SK-N-DZ (cell line): ENCODE results near the gene PI4KB. TPM values are rescaled to one million over a fixed set of nuclear protein-coding genes. Genes with fewer than 3 reads are reported as not detected.
A peak's percentile ranks its signal among the peaks of the same experiment; 100 is the strongest.
"Not testable (repeated sequence)": the region's sequence is repeated elsewhere in the genome, so short reads cannot be mapped to it uniquely, and the experiment has no call there.

Experiments used
- DNase-seq: peaks from one replicate; pipeline ENCODE4 v3.0.0-alpha.2; 2015; ENCODE audit warnings: low spot score
- polyA plus RNA-seq, 2 experiments: library from polyadenylated mRNA; depleted of rRNA; stranded (reverse); fragments of >200 nt; gene quantifications; 2 replicates each; pipeline ENCODE4 v1.2.3, GENCODE V29; 2014

The PI4KB gene
- polyA plus RNA-seq (2014; cell fraction: cytosol; rRNA removed): 20.2 and 33.5 TPM in 2 replicates
- polyA plus RNA-seq (2014; cell fraction: nucleus; rRNA removed): 22.5 and 44.0 TPM in 2 replicates

GRCh38 chr1:151327223-151327902 lies at the start of gene PI4KB:
PI4KB (minus strand) TSS chr1:151327416; CDS start chr1:151316481, 10,935 bp downstream.
- peak; percentile 100 for DNase-seq

GRCh38 chr1:151373196-151373595 lies 46.0 kb upstream of the PI4KB start:
- no peak for DNase-seq

GRCh38 chr1:151372058-151372934 lies 45.1 kb upstream of the PI4KB start, which contains the start of gene SELENBP1:
SELENBP1 (minus strand) TSS chr1:151372705; CDS start chr1:151372641, 64 bp downstream.
- DNase-seq: peak; percentile 57

GRCh38 chr1:151371370-151372057 lies 44.3 kb upstream of the PI4KB start:
- DNase-seq: no peak

GRCh38 chr1:151370211-151370911 lies 43.1 kb upstream of the PI4KB start:
- no peak for DNase-seq

- DNase-seq: no peak
These were observed 42.4 kb upstream of the PI4KB start for GRCh38 chr1:151369621-151370048.

GRCh38 chr1:151369302-151369610 lies 42.0 kb upstream of the PI4KB start:
- no peak for DNase-seq

GRCh38 chr1:151368393-151369301 lies 41.4 kb upstream of the PI4KB start:
- DNase-seq: no peak

GRCh38 chr1:151367658-151368392 lies 40.6 kb upstream of the PI4KB start:
- no peak for DNase-seq

- no peak for DNase-seq
These were observed 37.8 kb upstream of the PI4KB start for GRCh38 chr1:151364996-151365395.

- no peak for DNase-seq
These were observed 35.3 kb upstream of the PI4KB start for GRCh38 chr1:151362308-151363155.

GRCh38 chr1:151361883-151362282 lies 34.7 kb upstream of the PI4KB start:
- DNase-seq: no peak

GRCh38 chr1:151356696-151357095 lies 29.5 kb upstream of the PI4KB start:
- no peak for DNase-seq

GRCh38 chr1:151352021-151352718 lies 25.0 kb upstream of the PI4KB start:
- no peak for DNase-seq

- not testable (repeated sequence) for DNase-seq
These were observed 23.1 kb upstream of the PI4KB start for GRCh38 chr1:151350323-151350722.

- no peak for DNase-seq
These were observed 20.5 kb upstream of the PI4KB start for GRCh38 chr1:151347523-151348246.
